GM19467 (cell line): ENCODE data around the gene TBC1D2.

Source experiments
- ATAC-seq: cut with Tn5 transposase; IDR thresholded peaks from one replicate; pipeline ENCODE4 v1.9.1; 2021; ENCODE audit warnings: mild to moderate bottlenecking, moderate library complexity; ENCODE audit not compliant: unreplicated experiment

Gene TBC1D2

DNA sequence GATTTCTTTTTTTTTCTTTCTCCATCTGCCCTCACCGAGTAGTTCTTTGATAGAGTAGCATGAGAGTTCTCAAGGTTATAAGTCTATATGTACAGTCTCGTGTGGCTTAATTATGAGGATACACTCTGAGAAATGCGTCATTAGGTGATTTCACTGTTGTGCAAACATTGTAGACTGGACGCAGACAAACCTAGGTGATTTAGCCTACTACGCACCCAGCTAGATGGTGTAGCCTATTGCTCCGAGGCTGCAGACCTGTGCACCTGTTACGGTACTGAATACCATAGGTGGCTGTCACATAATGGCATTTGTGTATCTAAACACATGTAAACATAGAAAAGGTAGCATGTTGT lies 36.1 kb downstream of the TBC1D2 start:
- ATAC-seq = no peak

DNA sequence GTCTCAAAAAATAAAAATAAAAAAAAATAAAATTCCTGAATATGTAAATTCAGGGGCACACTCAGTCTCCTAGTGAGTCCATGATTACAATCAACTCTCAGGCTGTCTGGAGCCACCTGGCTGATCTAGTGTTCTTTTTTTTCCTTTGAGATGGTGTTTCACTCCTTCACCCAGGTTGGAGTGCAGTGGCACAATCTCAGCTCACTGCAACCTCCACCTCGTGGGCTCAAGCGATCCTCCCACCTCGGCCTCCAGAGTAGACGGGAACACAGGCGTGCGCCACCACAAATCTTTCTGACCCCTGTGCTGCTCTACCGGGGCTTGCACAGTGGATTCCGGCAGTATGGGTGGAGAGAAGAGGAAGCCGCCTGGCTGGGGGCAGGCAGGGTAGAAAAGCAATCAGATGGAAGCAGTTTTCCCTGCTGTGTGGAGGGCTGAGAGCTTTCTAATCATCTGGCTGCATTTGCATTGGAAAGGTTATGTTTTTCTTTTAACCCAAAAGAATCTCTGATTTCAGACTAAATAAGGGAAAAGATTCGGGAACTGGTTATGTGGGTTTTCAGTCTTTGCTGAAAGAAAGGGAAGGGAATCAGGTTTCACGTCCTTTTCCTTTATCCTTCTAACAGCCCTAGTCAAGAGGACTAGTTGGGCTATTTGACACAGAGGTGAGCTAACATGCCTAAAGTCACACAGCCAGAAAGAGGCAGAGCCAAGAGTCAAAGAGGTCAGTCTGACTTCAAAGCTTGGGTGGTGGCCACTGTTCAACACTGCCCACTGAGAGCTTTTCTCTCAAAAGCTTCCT lies 36.7 kb downstream of the TBC1D2 start:
- no peak for ATAC-seq

DNA sequence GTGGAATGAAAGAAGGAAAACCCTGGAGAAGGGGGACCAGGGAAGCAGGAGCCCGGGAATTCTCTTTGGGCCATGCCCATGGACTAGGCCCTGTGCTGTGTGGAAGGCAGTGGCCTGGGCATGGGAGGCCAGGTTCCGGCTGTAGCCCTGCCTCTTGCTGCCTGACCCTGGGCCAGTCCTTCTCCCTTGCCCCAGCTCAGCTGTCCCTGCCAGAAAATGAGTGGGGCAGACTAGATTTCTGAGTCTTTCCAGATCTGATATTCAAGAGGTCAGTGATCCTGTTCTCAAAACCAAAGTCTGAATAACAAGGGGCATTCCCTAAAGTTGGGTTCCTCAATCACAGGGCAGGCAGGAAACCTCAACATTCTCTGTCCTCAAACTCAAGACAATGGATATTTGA lies 38.2 kb downstream of the TBC1D2 start:
- no peak for ATAC-seq

DNA sequence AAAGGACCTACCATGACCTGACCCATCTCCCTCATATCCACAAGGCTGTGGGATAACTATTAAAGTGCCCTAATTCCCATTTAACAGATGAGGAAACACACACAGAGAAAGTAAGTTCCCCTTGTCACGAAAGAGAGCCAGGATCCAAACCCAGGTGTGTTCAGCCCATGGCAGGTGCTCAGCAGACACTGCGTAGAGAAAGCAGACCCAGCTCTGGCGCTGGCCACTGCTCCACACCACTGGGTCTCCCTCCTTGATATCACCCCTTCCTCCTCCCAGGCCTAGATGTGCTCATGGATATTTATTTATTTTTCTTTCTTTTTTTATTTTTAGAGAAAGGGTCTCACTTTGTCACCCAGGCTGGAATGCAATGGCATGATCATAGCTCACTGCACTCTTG lies 39.1 kb downstream of the TBC1D2 start:
- no peak for ATAC-seq

DNA sequence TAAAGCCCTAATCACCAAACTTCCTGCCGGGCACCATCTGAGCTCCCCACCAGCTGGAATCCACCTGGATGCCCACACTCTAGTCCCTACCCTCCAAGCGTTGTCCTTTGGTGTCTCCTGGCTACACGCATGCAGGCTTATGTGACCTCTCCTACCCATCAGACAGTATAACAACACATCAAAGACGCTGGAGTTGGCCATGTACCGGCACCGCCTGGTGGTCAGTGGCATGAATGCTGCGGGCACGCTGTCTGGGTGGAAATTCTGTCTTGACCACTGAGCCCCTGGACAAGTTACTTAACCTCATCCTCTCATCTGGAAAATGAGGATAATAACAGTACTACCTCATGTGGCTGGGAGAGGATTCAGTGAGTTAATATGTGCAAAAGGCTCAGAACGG lies 39.6 kb downstream of the TBC1D2 start:
- no peak for ATAC-seq

DNA sequence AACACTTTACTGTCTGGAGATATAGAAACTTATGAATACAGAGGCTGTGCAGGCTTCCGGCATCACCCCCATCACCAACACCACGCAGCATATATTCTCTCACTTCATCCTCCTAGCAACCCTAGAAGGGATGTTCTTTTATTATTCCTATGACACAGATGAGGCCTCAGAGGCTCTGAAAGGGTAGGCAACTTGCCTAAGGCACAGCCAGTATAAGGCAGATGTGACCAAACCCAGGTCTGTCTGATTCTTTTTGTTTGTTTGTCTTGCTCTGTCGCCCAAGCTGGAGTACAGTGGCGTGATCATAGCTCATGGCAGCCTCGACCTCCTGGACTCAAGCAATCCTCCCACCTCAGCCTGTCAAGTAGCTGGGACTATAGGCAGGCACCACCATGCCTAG lies 40.2 kb downstream of the TBC1D2 start:
- ATAC-seq = no peak

DNA sequence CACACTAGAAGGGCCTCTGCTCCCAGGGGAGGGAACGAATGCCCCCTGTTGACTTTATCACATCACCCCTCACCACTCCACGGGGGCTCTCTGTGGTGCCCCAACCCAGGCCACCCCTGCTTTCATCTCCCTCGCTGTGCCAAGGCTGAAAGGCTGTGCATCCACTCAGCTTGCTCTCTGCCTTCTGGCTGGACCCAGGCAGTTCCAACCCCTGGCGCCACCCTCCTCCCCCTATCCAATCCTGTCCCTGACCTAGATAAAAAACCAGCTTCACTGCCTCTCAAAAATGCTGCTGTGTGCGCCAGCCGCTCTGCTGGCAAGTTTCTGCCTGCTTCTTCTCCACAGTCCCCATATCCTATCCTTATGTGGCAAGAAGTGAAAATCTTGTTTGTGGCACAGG lies 40.6 kb downstream of the TBC1D2 start:
- ATAC-seq = no peak

DNA sequence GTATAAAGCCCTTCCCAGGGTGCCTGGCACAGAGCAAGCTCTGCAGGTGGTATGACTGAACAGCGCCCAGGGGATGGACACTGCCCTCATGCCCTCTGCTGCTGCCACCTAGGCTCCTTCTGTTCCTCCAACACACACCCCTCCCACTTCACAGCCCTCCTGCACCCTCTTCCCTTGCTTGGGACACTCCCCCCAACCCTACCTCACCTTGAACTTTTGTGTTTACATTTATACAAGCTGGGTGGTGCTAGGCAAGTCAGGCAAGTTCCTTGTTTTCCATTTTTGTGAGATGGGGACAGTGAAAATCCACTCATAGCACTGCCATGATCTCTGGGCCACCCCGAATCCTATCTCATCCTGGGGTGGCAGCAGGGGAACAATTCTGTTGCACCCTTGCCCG lies 44.2 kb downstream of the TBC1D2 start:
- no peak for ATAC-seq

DNA sequence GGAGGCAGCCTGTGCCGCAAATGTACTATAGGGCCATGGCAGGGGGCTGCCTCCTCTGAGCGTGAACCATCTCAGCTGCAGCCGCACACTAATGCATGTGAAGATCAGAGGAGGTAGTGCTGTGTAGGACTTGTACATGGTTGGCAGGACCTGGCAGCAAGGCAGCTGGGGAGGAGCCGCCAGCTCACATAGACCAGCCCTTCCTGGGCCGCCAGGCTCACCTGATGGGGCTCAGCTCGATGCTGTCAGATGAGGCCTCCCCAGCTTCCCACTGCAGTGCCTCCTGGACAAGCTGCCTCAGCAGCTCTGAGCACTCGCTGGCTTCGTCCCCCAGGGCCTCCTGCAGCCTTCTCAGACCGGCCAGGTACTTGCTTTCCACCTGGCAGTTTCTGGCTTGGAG lies 45.0 kb downstream of the TBC1D2 start:
- ATAC-seq = no peak

DNA sequence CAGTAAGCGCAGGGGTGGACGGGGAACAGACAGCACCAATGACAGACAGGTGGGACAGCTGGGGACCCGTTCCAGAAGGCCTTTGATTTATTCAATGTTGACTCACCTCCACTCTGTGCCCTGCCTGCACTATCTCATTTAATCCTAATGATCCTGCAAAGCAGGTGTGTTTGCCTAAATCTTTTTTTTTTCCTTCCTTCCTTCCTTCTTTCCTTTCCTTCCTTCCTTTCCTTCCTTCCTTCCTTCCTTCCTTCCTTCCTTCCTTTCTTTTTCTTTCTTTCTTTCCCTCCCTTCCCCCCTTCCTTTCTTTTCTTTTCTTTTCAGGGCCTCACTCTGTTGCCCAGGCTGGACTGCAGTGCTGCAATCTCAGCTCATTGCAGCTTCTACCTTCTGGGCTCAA lies 45.9 kb downstream of the TBC1D2 start:
- ATAC-seq = no peak

DNA sequence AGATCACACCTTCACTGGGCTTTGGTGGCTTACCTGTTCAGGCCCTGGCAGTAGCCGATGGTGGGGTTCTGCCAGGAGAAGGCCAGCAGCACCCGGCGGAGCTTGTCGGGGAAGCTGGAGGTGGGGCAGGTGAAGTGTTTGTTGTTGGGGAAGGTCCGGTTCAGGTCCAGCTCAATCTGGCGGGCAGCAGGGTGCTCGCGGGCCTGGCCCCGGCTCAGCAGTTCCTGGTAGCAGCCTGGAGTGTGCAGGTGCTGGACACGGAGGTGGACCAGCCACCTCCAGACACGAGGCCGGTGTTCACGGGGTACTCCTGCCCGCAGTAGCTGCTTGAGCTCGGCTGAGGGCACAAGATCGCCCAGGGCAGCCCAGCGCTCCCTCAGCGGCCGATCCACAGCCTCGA lies 46.8 kb downstream of the TBC1D2 start:
- ATAC-seq = no peak

DNA sequence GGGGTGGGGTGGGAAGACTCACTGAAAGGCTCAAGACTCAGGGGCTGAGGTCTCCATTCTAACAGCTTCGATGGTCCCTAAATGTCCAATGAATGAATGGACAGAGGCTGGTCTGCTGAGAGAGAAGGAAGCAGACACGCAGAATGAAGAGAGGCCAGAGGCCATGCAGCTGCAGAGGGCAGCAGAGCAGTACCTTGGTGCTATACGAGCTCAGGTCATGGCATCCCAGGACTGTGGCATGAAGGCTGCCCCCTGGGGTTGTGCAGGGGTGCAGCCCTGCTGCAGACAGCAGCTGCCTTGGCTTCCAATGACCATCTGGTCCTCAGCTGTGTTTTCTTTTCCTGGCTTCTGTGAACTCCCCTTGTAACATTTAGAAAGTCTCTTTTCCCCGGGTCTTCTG lies 47.8 kb downstream of the TBC1D2 start:
- ATAC-seq = no peak

DNA sequence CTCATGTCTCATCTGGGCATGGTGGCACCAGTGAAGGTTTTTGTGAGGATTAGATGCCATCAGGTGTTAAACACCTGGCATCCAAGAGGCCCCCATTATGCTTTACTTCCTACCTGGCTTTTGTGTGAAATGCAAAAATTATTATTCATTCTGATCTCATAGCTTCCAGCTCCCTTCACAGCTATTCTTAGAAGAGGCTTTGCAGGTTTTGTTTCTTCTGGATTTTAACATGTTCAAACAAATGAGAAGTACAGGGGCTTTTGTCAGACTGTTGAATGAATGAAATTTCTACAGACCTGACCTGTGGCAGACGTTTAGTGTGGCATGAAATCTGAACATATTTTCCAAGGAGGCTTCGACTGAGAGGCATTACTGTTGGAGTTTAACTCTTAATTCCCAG lies 48.7 kb downstream of the TBC1D2 start:
- no peak for ATAC-seq

DNA sequence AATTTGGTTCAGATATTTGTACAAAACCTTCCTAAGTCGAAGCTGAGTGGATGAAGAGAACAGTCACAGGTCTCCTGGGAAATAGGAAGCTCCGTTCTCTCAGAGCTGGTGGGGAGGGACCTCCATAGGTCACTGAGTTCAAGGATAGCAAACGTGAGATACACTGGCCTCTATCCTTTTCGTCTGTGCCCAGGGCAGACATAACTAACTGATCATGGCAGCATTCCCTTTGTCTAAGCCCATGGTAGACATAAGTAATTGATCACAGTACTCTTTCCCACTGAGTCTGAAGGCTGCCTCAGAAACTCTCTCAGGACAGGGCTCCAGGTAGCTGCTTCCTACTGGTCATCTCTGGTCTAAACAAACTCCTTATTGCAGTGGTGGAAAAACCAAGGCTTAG lies 50.8 kb downstream of the TBC1D2 start:
- ATAC-seq = no peak

DNA sequence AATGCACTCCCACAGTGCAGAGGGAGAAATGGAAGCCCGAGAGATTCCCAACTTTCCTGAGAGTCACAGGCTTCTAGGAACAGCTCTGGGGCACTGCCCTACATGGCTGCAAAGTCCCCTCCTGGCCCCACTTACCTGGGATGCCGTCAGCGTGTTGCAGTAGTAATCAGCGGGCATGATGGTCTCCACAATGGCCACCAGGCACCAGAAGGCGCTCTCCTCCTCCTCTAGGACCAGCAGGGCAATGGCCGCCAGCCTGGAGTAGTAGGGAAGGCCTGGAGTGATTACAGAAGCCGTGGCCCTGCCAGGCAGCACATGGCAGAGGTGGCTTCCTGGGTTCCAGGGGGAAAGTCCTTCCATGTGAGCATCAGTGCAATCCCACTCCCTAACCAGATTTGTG lies 52.3 kb downstream of the TBC1D2 start:
- no peak for ATAC-seq

DNA sequence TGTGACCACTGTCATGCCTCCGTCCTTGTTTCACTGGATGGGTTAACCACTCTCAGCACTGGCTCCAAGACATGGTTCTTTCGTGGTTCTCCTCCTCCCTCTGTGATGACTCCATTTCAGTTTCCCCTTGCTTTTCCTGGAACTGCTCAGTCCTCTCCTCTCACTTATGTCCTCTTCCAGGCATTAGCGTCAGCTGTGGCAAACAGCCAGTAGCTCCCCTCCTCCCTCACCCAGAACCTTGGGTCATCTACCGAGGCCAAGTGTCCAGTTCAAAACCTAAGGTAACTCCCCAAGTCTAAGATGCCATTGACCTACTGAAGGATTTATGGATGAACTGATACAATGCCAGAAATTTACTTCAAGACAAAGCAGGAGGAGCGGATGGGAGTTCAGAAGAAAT lies 53.2 kb downstream of the TBC1D2 start:
- no peak for ATAC-seq

DNA sequence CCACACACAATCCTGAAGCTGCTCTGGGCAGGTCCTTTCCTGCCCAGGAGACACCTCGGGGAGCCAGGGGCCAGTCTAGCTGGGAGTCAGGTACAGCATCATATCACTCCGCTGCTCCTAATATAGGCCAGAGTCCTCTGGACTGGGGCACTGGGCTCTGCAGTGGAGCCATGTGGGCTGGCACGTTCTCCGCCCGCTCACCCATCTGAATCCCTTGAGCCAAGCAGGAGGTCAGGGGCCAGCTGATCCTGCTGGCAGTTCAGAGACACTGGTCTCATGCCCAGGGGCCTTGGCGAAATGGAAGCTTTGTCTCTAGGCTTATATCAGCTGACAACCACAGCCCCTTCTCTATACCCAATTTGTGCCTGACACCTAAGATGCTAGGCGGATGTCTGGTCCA lies 53.7 kb downstream of the TBC1D2 start:
- no peak for ATAC-seq

DNA sequence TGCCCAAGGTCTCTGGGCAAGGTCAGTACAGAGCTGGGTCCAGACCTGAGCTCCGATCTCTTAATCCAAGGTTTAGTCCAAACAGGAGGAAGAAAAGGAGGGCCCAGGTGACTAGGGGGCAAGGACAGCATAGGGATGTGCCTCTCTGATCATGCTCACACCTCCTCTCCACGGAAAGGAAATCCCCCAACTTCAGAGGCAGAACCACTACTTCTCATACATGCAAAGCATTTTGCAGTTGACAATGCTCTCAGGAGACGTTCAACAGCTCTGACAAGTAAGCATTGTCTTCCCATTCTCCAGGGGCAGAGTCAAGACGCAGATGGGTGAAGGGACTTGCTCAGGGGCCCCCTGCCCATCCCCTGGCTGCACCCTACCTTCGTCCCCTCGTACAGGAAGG lies 54.3 kb downstream of the TBC1D2 start:
- ATAC-seq = no peak

DNA sequence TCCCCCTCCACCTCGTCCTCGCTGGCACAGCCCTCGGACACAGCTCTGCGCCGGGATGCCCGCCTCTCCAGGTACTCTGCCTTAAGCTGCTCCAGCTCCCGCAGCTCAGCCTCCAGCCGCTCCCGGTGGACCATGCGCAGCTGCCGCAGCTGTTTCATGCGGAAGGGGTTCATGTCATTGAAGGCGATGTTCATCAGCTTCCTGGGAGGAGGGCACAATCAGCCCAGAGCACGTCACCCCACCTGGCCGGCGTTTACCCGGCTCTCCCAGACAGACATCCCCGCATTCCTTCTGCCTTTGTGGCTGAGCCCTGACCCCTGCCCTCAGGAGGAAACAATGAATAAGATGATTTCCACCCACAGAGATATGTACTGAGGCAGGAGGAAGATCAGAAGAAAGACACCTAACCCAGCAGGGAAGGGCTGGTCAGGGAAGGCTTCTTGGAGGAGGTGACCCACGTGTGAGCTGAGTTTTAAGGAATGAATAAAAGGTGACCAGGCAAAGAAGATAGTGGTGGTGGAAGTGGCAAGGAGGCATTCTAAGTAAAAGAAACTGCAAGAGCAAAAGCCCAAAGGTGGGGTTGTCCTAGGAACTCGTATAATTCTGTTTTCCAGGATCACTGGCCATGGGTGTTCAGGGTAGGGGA lies 55.9 kb downstream of the TBC1D2 start:
- ATAC-seq = no peak

DNA sequence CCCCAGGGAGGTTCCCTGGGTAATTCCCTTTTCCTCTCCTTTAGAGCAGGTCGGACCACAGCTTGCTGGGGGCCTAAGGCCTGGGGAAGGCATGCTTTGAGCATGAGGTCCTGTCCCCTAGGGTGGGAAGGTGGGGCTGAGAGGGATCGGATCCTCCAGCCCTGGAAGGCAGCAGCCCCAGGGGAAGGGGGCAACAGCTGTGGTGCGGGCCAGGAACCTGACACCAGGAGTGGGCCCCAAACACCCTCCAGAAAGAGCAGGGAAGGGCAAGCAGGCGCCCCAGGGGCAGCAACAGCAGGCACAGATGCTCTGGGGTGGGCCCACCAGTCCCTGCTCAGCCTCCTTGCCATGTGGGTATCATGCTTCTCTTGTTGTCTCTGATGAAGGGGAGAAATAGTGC lies 59.8 kb downstream of the TBC1D2 start:
- no peak for ATAC-seq

DNA sequence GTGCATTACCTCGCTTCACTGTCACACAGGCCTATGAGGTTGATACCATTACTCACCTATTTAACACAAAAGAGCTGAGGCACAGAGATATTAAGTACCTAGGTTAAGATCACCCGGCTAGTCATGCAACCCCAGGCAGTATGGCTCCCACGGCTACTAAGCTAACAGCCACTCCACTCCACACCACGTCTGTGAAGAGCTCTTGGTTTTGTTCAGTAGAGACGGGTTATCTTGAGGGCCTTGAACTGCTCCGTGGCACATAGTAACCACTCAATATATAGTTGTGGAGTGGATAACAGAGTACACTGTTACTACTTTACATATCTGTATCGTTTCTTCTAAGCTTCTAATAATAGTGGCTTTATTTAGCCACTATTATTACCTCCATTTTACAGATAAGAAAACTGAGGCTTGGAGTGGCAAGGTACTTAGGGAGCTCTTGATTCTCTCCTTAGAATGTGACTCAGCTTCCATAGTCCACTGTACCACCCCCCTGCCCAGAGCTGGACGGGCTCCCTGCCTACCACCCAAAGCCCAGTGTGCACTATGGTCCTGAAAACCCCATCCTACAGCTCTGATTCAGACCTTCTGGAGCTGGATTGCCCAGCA lies 62.0 kb downstream of the TBC1D2 start:
- no peak for ATAC-seq

DNA sequence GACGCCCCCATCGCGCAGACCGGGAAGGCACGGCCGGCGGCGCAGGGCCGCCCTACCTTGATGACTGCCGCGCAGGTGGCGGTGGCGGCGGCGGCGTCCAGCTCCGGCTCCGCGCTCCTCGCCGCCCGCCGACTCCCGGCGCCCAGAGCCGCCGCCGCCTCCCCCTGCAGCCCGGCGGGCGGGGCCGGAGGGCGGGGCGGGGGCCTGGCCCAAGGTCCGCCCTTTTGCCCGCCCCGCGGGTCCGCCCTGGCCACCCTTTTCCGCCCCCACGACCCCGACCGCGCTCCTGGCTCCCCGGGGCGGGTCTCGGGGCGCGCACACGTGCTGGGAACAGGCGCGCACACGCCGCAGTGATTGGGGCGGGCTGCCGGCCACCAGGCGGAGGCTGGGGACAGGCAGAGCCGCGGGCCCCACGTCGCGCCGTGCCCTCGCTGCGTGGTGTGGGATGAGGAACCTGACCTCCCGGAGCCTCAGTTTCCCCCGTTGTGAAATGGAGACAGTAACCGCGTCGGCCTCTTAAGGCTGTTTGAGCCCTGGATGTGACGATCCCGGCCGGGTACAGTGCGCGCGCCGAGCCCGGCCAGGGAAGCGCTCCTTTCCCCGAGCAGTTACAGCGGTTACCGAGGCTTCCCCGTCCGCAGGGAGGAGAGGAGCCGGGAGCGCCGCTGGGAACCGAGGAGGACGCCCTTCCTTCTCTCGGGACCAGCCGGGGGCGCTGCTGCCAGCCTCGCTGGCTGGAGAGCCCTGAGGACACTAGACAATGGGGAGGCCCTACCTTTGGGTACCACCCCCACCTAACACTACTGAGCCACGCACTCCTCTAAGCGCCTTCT lies 62.7 kb downstream of the TBC1D2 start, which contains the start of gene CORO2A:
Gene CORO2A (minus strand): TSS at position 135 of the 833 bp plus-strand sequence. CDS start 34,977 bp downstream, outside the sequence.
- ATAC-seq = peak; percentile 47
